Mesothelial cell of epicardium (in vitro differentiated cells): ENCODE results near the gene ADGRD1. TPM values are rescaled to one million over a fixed set of nuclear protein-coding genes. Genes with fewer than 3 reads are reported as not detected.

Experiments used
- DNase-seq, 2 experiments: peaks; one replicate each; pipeline ENCODE4 v3.0.0; 2021; ENCODE audit warnings: low spot score in 2 of 2; ENCODE audit not compliant: unreplicated experiment in 2 of 2
- H3K27ac Mint-ChIP-seq: 2 replicates; pipeline ENCODE4 v1.8.0; 2021; ENCODE audit warnings: mixed read lengths
- H3K27me3 Mint-ChIP-seq: 2 replicates; pipeline ENCODE4 v1.8.0; 2021; ENCODE audit warnings: low read depth, mixed read lengths
- H3K36me3 Mint-ChIP-seq: 2 replicates; pipeline ENCODE4 v1.8.0; 2021; ENCODE audit warnings: mixed read lengths
- H3K4me1 Mint-ChIP-seq: 2 replicates; pipeline ENCODE4 v1.8.0; 2021; ENCODE audit warnings: mixed read lengths
- H3K4me3 Mint-ChIP-seq: 2 replicates; pipeline ENCODE4 v1.8.0; 2021; ENCODE audit warnings: mild to moderate bottlenecking, moderate library complexity, mixed read lengths
- H3K9me3 Mint-ChIP-seq: 2 replicates; pipeline ENCODE4 v1.8.0; 2021; ENCODE audit warnings: mixed read lengths
- CTCF ChIP-seq: fragments of 200-600 bp; sonication (generic); IDR thresholded peaks from one replicate; pipeline ENCODE4 v1.5.0; 2021; ENCODE audit warnings: antibody characterized with exemption; ENCODE audit not compliant: unreplicated experiment
- total RNA-seq: library from RNA; stranded (reverse); gene quantifications from 3 replicates; pipeline ENCODE4 v1.2.1, GENCODE V29; 2021

ADGRD1 gene
- total RNA-seq, 1 donor from 2014 or later, result 7.2 TPM

GRCh38 chr12:131147894-131148293 lies 194.2 kb downstream of the ADGRD1 start:
- no peak overlapping the region for H3K27ac Mint-ChIP-seq
- no peak overlapping the region for H3K4me3 Mint-ChIP-seq
- TF ChIP-seq CTCF, result no peak

GRCh38 chr12:131151558-131152345 lies 198.0 kb downstream of the ADGRD1 start:
- TF ChIP-seq CTCF, result no peak
- Mint-ChIP-seq H3K9me3 (peaks cover 12% of the 10 kb centered on the region), H3K36me3 (no peaks in the 10 kb centered on the region), H3K27ac (no peak overlapping the region), H3K27me3 (peaks cover 75% of the 10 kb centered on the region), H3K4me1 (no peaks in the 10 kb centered on the region), H3K4me3 (no peak overlapping the region)
- DNase-seq, result no peak

More at GRCh38 chr12:131147894-131148293, 194.2 kb downstream of the ADGRD1 start:
- Mint-ChIP-seq H3K36me3 (no peaks in the 10 kb centered on the region), H3K4me1 (no peaks in the 10 kb centered on the region), H3K9me3 (peaks cover 12% of the 10 kb centered on the region), H3K27me3 (peaks cover 55% of the 10 kb centered on the region)
- no peak for DNase-seq

- Mint-ChIP-seq H3K4me3 (no peak overlapping the region), H3K4me1 (no peaks in the 10 kb centered on the region), H3K27me3 (peaks cover 73% of the 10 kb centered on the region), H3K9me3 (peaks cover 12% of the 10 kb centered on the region), H3K36me3 (no peaks in the 10 kb centered on the region), H3K27ac (no peak overlapping the region)
- no peak for TF ChIP-seq CTCF
- no peak for DNase-seq
Measured at GRCh38 chr12:131152587-131152986, 198.9 kb downstream of the ADGRD1 start.

- H3K27ac Mint-ChIP-seq, result no peak overlapping the region
- no peak overlapping the region for H3K4me3 Mint-ChIP-seq
- no peak for DNase-seq
- H3K27me3 Mint-ChIP-seq, result peaks cover 69% of the 10 kb centered on the region
- no peak for TF ChIP-seq CTCF
- H3K4me1 Mint-ChIP-seq, result no peaks in the 10 kb centered on the region
- H3K36me3 Mint-ChIP-seq, result no peaks in the 10 kb centered on the region
- peaks cover 12% of the 10 kb centered on the region for H3K9me3 Mint-ChIP-seq
Measured at GRCh38 chr12:131153016-131153415, 199.3 kb downstream of the ADGRD1 start.

GRCh38 chr12:131153956-131154355 lies 200.2 kb downstream of the ADGRD1 start:
- Mint-ChIP-seq H3K4me3 (no peak overlapping the region), H3K36me3 (no peaks in the 10 kb centered on the region), H3K27me3 (peaks cover 64% of the 10 kb centered on the region), H3K9me3 (peaks cover 12% of the 10 kb centered on the region), H3K4me1 (no peaks in the 10 kb centered on the region), H3K27ac (no peak overlapping the region)
- no peak for TF ChIP-seq CTCF
- no peak for DNase-seq
